SK-N-SH treated with all-trans-retinoic acid at 6 μM for 48 hours (cell line): ENCODE data around the gene ULBP1.

ENCODE experiments used
- RARB ChIP-seq: fragments of 250-450 bp; sonication (Bioruptor Pico); IDR thresholded peaks from 2 replicates; pipeline ENCODE4 v1.8.0; 2021; ENCODE audit warnings: mild to moderate bottlenecking, moderate library complexity
- ZFP3 ChIP-seq: fragments of 250-450 bp; sonication (Bioruptor Pico); IDR thresholded peaks from 2 replicates; pipeline ENCODE4 v1.5.0; 2020; ENCODE audit warnings: mild to moderate bottlenecking, moderate library complexity
- TF ChIP-seq, protein P1 (sequence below): fragments of 250-450 bp; sonication (Bioruptor Pico); IDR thresholded peaks from 2 replicates; pipeline ENCODE4 v1.8.0; 2020; ENCODE audit warnings: mild to moderate bottlenecking, moderate library complexity, borderline replicate concordance

- TF ChIP-seq RARB = no peak
- no peak for TF ChIP-seq ZFP3 (CRISPR knock-in tag)
- TF ChIP-seq, protein P1, sequence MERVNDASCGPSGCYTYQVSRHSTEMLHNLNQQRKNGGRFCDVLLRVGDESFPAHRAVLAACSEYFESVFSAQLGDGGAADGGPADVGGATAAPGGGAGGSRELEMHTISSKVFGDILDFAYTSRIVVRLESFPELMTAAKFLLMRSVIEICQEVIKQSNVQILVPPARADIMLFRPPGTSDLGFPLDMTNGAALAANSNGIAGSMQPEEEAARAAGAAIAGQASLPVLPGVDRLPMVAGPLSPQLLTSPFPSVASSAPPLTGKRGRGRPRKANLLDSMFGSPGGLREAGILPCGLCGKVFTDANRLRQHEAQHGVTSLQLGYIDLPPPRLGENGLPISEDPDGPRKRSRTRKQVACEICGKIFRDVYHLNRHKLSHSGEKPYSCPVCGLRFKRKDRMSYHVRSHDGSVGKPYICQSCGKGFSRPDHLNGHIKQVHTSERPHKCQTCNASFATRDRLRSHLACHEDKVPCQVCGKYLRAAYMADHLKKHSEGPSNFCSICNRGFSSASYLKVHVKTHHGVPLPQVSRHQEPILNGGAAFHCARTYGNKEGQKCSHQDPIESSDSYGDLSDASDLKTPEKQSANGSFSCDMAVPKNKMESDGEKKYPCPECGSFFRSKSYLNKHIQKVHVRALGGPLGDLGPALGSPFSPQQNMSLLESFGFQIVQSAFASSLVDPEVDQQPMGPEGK (CRISPR knock-in tag) = no peak
Measured at GRCh38 chr6:149983145-149983544, 19.4 kb downstream of the ULBP1 start.
